ENCODE measurements around the gene PXYLP1. TPM values are rescaled to one million over a fixed set of nuclear protein-coding genes. Genes with fewer than 3 reads are reported as not detected.

Gene PXYLP1
- polyA plus RNA-seq, 1 experiment = 20.0 TPM

DNA sequence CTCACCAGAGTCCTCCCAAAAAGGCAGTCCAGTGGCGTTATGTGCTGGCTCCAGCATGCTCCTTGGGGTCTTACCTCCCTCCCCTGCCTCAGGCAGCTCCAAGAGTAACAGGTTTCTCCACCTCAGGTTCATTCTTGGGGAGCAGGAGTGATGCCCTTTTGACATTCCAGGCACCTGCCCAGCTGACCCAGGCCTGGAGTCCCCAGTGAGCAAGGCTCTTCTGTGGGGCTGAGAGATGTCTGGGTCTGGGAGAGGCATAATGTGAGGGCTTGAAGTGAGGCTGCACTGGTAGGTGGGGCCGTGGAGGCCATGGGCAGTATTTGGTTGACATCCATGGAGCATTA, 15.3 kb downstream of the PXYLP1 start:
- ChIA-PET POLR2A (no interaction called here), CTCF (interaction anchor here (6.5 kb wide), 1 partner anchor 15 kb away, joined by 56 read pairs; the partner anchor contains the start of gene PXYLP1)
- TF ChIP-seq, protein P1, sequence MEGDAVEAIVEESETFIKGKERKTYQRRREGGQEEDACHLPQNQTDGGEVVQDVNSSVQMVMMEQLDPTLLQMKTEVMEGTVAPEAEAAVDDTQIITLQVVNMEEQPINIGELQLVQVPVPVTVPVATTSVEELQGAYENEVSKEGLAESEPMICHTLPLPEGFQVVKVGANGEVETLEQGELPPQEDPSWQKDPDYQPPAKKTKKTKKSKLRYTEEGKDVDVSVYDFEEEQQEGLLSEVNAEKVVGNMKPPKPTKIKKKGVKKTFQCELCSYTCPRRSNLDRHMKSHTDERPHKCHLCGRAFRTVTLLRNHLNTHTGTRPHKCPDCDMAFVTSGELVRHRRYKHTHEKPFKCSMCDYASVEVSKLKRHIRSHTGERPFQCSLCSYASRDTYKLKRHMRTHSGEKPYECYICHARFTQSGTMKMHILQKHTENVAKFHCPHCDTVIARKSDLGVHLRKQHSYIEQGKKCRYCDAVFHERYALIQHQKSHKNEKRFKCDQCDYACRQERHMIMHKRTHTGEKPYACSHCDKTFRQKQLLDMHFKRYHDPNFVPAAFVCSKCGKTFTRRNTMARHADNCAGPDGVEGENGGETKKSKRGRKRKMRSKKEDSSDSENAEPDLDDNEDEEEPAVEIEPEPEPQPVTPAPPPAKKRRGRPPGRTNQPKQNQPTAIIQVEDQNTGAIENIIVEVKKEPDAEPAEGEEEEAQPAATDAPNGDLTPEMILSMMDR (IDR thresholded peaks at IDR 0.05; ENCODE audit: low read depth, low read length) = no peak

DNA sequence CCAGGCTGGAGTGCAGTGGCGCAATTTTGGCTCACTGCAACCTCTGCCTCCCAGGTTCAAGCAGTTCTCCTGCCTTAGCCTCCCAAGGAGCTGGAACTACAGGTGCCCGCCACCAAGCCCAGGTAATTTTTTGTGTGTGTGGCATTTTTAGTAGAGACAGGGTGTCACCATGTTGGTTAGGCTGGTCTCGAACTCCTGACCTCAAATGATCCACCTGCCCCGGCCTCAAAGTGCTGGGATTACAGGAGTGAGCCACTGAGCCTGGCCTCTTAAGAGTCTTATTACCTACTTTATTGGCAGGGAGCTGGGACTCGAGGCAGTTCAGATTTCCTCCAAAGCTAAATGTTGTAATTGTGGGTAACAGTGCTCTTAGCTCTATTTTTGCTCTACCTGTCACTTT, 16.4 kb downstream of the PXYLP1 start:
- no peak for DNase-seq (ENCODE audit: low read depth, low spot score)
- no peaks in the 10 kb centered on the region for H3K27me3 ChIP-seq (ENCODE audit: control insufficient read depth, insufficient read depth, low read length)
- TF ChIP-seq, protein P1 (IDR thresholded peaks at IDR 0.05; ENCODE audit: low read depth, low read length) = no peak
- H3K4me3 ChIP-seq (ENCODE audit: low read depth, low read length) = no peak overlapping the region
- H3K27ac ChIP-seq (ENCODE audit: low read depth, low read length) = no peak overlapping the region
- POLR2A ChIA-PET = no interaction called here
- CTCF ChIA-PET = interaction anchor here (0.9 to 6.5 kb wide), 2 partner anchors 11 to 16 kb away, joined by 3 to 56 read pairs; partner anchors contain the start of gene PXYLP1
- H3K9me3 ChIP-seq (ENCODE audit: control insufficient read depth, insufficient read depth, low read length) = no peaks in the 10 kb centered on the region

More for the DNA sequence above, 15.3 kb downstream of the PXYLP1 start:
- Histone ChIP-seq H3K4me3 (ENCODE audit: low read depth, low read length) (no peak overlapping the region), H3K27me3 (ENCODE audit: control insufficient read depth, insufficient read depth, low read length) (no peaks in the 10 kb centered on the region), H3K9me3 (ENCODE audit: control insufficient read depth, insufficient read depth, low read length) (no peaks in the 10 kb centered on the region), H3K27ac (ENCODE audit: low read depth, low read length) (no peak overlapping the region)
- DNase-seq (ENCODE audit: low read depth, low spot score) = no peak

DNA sequence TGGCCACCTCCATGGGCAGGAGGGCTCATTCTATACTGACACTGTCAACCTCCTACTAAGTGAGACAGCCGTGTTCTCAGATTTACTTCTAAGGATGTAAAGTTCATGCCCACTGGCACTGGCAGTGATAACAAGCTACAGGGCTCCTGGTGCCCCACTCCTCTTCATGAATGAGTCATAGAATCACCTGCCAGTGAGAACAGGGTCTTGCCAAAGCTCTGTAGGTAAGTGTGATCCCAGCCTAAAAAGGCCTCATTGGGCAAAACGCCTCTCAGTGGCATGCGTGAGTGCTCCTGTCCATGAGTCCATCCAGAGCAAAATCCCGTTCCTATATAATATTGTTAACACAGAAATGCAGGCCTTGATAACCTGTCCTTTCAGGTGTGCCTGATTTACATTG, 17.4 kb downstream of the PXYLP1 start:
- CTCF ChIA-PET = interaction anchor here (0.6 to 6.5 kb wide), 4 partner anchors 8 to 55 kb away, joined by 3 to 56 read pairs (median 5); partner anchors contain the start of gene PXYLP1
- Histone ChIP-seq H3K27ac (ENCODE audit: low read depth, low read length) (no peak overlapping the region), H3K27me3 (ENCODE audit: control insufficient read depth, insufficient read depth, low read length) (no peaks in the 10 kb centered on the region), H3K9me3 (ENCODE audit: control insufficient read depth, insufficient read depth, low read length) (no peaks in the 10 kb centered on the region), H3K4me3 (ENCODE audit: low read depth, low read length) (no peak overlapping the region)
- TF ChIP-seq, protein P1 (IDR thresholded peaks at IDR 0.05; ENCODE audit: low read depth, low read length) = no peak
- POLR2A ChIA-PET = no interaction called here
- DNase-seq (ENCODE audit: low read depth, low spot score) = no peak

DNA sequence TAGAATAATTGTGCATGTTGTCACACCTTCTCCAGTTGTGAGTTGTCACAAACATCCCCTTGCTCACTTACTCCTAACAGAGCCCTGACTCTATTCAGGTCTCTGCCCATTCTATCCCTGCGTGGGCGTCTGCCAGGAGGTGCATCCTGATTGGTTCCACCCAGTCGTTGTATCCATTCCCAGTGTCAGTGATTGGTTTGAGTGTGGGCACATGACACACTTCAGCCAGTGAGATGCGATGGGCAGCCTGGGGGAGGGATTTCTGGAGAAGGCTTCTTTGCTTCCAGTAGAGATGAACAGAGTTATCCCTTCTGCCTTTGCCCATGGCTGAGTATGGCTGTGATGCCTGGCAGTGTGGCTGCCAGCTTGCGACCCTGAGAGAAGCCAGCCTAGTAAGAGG, 18.7 kb downstream of the PXYLP1 start:
- TF ChIP-seq, protein P1 (IDR thresholded peaks at IDR 0.05; ENCODE audit: low read depth, low read length) = no peak
- H3K4me3 ChIP-seq (ENCODE audit: low read depth, low read length) = no peak overlapping the region
- POLR2A ChIA-PET = no interaction called here

DNA sequence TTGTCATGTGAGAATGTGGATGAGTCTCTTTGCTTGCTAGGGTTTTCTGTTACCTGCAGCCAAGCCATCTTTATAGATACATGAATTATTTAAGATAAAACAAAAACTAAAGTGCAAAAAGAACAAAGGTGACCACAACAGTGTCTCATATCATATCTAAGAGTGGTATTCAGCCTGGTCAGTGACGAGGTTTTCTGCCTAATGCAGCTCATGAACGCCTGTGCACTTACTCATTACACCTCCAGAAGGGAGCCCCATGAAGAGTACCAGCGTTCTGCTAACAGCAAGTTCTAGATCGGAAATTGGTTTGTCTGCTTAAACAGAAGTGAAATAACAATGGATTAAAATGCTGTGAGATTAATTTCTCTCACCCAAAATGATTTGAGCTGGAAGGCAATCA, 19.2 kb downstream of the PXYLP1 start:
- no peaks in the 10 kb centered on the region for H3K9me3 ChIP-seq (ENCODE audit: control insufficient read depth, insufficient read depth, low read length)
- TF ChIP-seq, protein P1 (IDR thresholded peaks at IDR 0.05; ENCODE audit: low read depth, low read length) = no peak
- no peak overlapping the region for H3K27ac ChIP-seq (ENCODE audit: low read depth, low read length)
- ChIA-PET CTCF (interaction anchor here (6.5 kb wide), 1 partner anchor 19 kb away, joined by 56 read pairs; the partner anchor contains the start of gene PXYLP1), POLR2A (no interaction called here)
- H3K4me3 ChIP-seq (ENCODE audit: low read depth, low read length) = no peak overlapping the region
- no peaks in the 10 kb centered on the region for H3K27me3 ChIP-seq (ENCODE audit: control insufficient read depth, insufficient read depth, low read length)
- no peak for DNase-seq (ENCODE audit: low read depth, low spot score)

More for the DNA sequence above, 18.7 kb downstream of the PXYLP1 start:
- no peak for DNase-seq (ENCODE audit: low read depth, low spot score)
- Histone ChIP-seq H3K27ac (ENCODE audit: low read depth, low read length) (no peak overlapping the region), H3K9me3 (ENCODE audit: control insufficient read depth, insufficient read depth, low read length) (no peaks in the 10 kb centered on the region), H3K27me3 (ENCODE audit: control insufficient read depth, insufficient read depth, low read length) (no peaks in the 10 kb centered on the region)
- CTCF ChIA-PET = interaction anchor here (1.6 to 6.5 kb wide), 2 partner anchors 9 to 18 kb away, joined by 6 to 56 read pairs; partner anchors contain the start of gene PXYLP1

Data from AG04450 (cell line).